Neuronal stem cell (in vitro differentiated cells): ENCODE results near the gene ZFR2.

ENCODE experiments used
- DNase-seq: peaks from one replicate; pipeline ENCODE4 v3.0.0-alpha.2; 2013; ENCODE audit warnings: low spot score
- H2AFZ ChIP-seq: one replicate; pipeline ENCODE4 v1.6.1; 2013; ENCODE audit warnings: mild to moderate bottlenecking, low read length, inconsistent platforms
- H2AK5ac ChIP-seq: 2 replicates; pipeline ENCODE4 v1.6.1; 2013; ENCODE audit warnings: low read depth, mild to moderate bottlenecking, inconsistent platforms, low read length, moderate library complexity, mixed read lengths
- H2BK120ac ChIP-seq: 2 replicates; pipeline ENCODE4 v1.6.1; 2013; ENCODE audit warnings: low read depth, mild to moderate bottlenecking, inconsistent platforms, low read length, moderate library complexity, mixed read lengths
- H2BK12ac ChIP-seq: one replicate; pipeline ENCODE4 v1.6.1; 2013; ENCODE audit warnings: low read length, inconsistent platforms
- H2BK15ac ChIP-seq: 2 replicates; pipeline ENCODE4 v1.6.1; 2013; ENCODE audit warnings: mild to moderate bottlenecking, low read length, inconsistent platforms, mixed read lengths
- H2BK5ac ChIP-seq: one replicate; pipeline ENCODE4 v1.6.1; 2013; ENCODE audit warnings: inconsistent platforms, mild to moderate bottlenecking, low read length, moderate library complexity
- H3K14ac ChIP-seq: one replicate; pipeline ENCODE4 v1.6.1; 2013; ENCODE audit warnings: low read length, inconsistent platforms
- H3K18ac ChIP-seq: 2 replicates; pipeline ENCODE4 v1.6.1; 2013; ENCODE audit warnings: low read length, inconsistent platforms
- H3K23ac ChIP-seq: 2 replicates; pipeline ENCODE4 v1.6.1; 2013; ENCODE audit warnings: low read depth, mild to moderate bottlenecking, mixed read lengths, low read length, inconsistent platforms; ENCODE audit not compliant: poor library complexity
- H3K27ac ChIP-seq: replicated peaks from 3 replicates; pipeline ENCODE4 v1.5.1; 2013; ENCODE audit warnings: low read length, inconsistent platforms
- H3K27me3 ChIP-seq, 3 experiments: 2 replicates each; pipeline ENCODE4 v1.6.1; 2013; ENCODE audit warnings: low read length in 3 of 3, mild to moderate bottlenecking in 2 of 3, inconsistent platforms in 1 of 3, low read depth in 1 of 3, mixed read lengths in 1 of 3, moderate library complexity in 1 of 3; ENCODE audit not compliant: control insufficient read depth in 3 of 3, insufficient read depth in 3 of 3
- H3K36me3 ChIP-seq, 2 donors: replicated peaks in 1 of 2; 2 replicates each; pipeline ENCODE4 v1.6.1; 2013; ENCODE audit warnings: low read length in 2 of 2; ENCODE audit not compliant: control insufficient read depth in 2 of 2, insufficient read depth in 2 of 2
- H3K4ac ChIP-seq: 2 replicates; pipeline ENCODE4 v1.6.1; 2013; ENCODE audit warnings: inconsistent platforms, mild to moderate bottlenecking, low read length, moderate library complexity
- H3K4me1 ChIP-seq, 2 donors: 1 replicate in 1 of 2; 2 replicates in 1 of 2; pipeline ENCODE4 v1.6.1; 2013; ENCODE audit warnings: low read length in 2 of 2, low read depth in 1 of 2; ENCODE audit not compliant: control insufficient read depth in 2 of 2, insufficient read depth in 1 of 2
- H3K4me2 ChIP-seq: one replicate; pipeline ENCODE4 v1.6.1; 2013; ENCODE audit warnings: mild to moderate bottlenecking, low read length, inconsistent platforms; ENCODE audit not compliant: insufficient read depth, poor library complexity, severe bottlenecking
- H3K4me3 ChIP-seq, 2 donors: 2 replicates each; pipeline ENCODE4 v1.5.1; 2013; ENCODE audit warnings: low read length in 2 of 2, mild to moderate bottlenecking in 2 of 2, inconsistent platforms in 1 of 2, moderate library complexity in 1 of 2
- H3K79me1 ChIP-seq: one replicate; pipeline ENCODE4 v1.6.1; 2013; ENCODE audit warnings: low read depth, mild to moderate bottlenecking, inconsistent platforms, low read length, moderate library complexity
- H3K9ac ChIP-seq: one replicate; pipeline ENCODE4 v1.6.1; 2013; ENCODE audit warnings: mild to moderate bottlenecking, low read depth, low read length, inconsistent platforms; ENCODE audit not compliant: poor library complexity
- H3K9me3 ChIP-seq, 2 donors: replicated peaks in 1 of 2; 2 replicates each; pipeline versions ENCODE3 to v1.6.1; 2013; ENCODE audit warnings: low read length in 2 of 2, mild to moderate bottlenecking in 2 of 2, inconsistent platforms in 1 of 2, low read depth in 1 of 2, mixed read lengths in 1 of 2, moderate library complexity in 1 of 2; ENCODE audit not compliant: control insufficient read depth in 2 of 2, insufficient read depth in 1 of 2
- H4K8ac ChIP-seq: one replicate; pipeline ENCODE4 v1.6.1; 2013; ENCODE audit warnings: low read depth, mild to moderate bottlenecking, inconsistent platforms, low read length, moderate library complexity
- H4K91ac ChIP-seq: one replicate; pipeline ENCODE4 v1.6.1; 2013; ENCODE audit warnings: low read length, low read depth, mild to moderate bottlenecking, inconsistent platforms; ENCODE audit not compliant: poor library complexity
- WGBS, 2 donors: extraction: QIAGEN DNeasy Blood & Tissue Kit; methylation state at CpG; one replicate each; pipeline ENCODE4 v1.1.7; 2013; ENCODE audit warnings: missing lambda C conversion rate in 2 of 2, mixed read lengths in 1 of 2; ENCODE audit not compliant: insufficient read length in 2 of 2, insufficient replicate concordance in 1 of 2; ENCODE audit errors: extremely low coverage in 2 of 2; 5-methylcytosine and 5-hydroxymethylcytosine counted together

ZFR2 gene

GRCh38 chr19:3803986-3804385 is 64.9 kb downstream of the ZFR2 start:
- no peak overlapping the region for H2AFZ ChIP-seq
- no peak overlapping the region for H4K91ac ChIP-seq
- DNase-seq, result no peak
- H2BK120ac ChIP-seq, result no peak overlapping the region
- no peak overlapping the region for H2BK5ac ChIP-seq
- peaks cover 0 to 3% of the 10 kb centered on the region in 2 donors for H3K36me3 ChIP-seq
- H3K27ac ChIP-seq, result no peak overlapping the region
- H3K4me2 ChIP-seq, result no peak overlapping the region
- H4K8ac ChIP-seq, result no peak overlapping the region
- H3K27me3 ChIP-seq, result peaks cover 0 to 48% (median 23%) of the 10 kb centered on the region in 3 experiments
- H3K14ac ChIP-seq, result no peak overlapping the region
- no peak overlapping the region for H3K18ac ChIP-seq
- H3K9ac ChIP-seq, result no peak overlapping the region
- no peak overlapping the region for H3K4me3 ChIP-seq
- no CpG with 5 or more reads among the region's 10 CpGs for whole genome bisulfite sequencing, 2 donors
- H3K79me1 ChIP-seq, result no peaks in the 10 kb centered on the region
- peaks cover 8 to 9% of the 10 kb centered on the region in 2 donors for H3K4me1 ChIP-seq
- H2BK12ac ChIP-seq, result no peak overlapping the region
- no peak overlapping the region for H3K4ac ChIP-seq
- H3K9me3 ChIP-seq, result peaks cover 0 to 5% of the 10 kb centered on the region in 2 donors
- peak overlapping the region; percentile 46 for H2BK15ac ChIP-seq
- H3K23ac ChIP-seq, result no peak overlapping the region
- H2AK5ac ChIP-seq, result no peak overlapping the region

DNA sequence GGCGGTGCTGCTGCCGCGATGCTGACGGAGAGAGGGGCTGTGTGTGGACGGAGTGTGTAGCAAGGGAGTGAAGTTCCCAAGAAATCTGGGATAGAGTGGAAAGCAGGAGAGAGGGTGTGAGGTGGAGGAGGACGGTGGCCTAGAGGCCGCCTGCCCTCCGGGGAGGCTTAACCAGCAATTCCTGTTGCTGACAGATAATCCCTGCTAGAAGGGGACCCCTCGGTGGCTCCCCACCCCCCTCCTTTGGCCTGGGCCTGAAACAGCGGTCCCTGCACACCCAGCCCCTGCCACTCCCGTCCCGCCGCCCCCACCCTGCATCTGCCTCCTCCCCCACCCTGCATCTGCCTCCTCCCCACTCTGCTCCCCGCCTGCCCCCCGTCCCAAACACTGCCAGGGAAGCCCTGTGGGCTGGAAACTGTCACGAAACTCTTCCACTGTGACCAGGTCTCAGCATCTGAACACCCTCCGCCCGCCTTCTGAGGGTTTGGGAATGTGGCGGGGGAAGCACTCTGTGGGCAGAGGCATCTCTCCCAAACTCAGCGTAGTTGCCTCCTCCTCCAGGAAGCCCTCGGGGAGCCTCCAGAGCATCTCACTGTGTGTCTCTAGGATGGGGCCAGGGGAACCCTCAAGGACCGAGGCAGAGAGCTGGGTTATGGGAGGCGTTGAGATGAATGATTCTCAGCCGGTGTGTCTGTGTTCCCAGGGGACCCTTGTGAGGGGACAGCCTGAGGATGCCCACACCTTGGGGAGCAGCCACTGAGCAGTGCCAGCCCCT is 65.5 kb downstream of the ZFR2 start:
- H2BK5ac ChIP-seq, result peak overlapping the region; percentile 71
- peak overlapping the region; percentile 52 for H2AK5ac ChIP-seq

GRCh38 chr19:3801412-3802096 is 67.3 kb downstream of the ZFR2 start:
- Histone ChIP-seq H4K8ac (no peak overlapping the region), H3K4me2 (peak overlapping the region; percentile 81), H3K36me3 (no peaks in the 10 kb centered on the region), H3K4ac (no peak overlapping the region), H4K91ac (no peak overlapping the region), H3K14ac (no peak overlapping the region), H3K4me3 (peak overlapping the region; percentile 14 to 55), H3K27ac (no peak overlapping the region), H2AFZ (peak overlapping the region; percentile 77), H3K9ac (no peak overlapping the region), H2BK12ac (no peak overlapping the region), H2BK5ac (no peak overlapping the region), H2AK5ac (no peak overlapping the region), H3K9me3 (peaks cover 0 to 4% of the 10 kb centered on the region in 2 donors), H3K4me1 (peaks cover 7 to 9% of the 10 kb centered on the region in 2 donors), H3K27me3 (peaks cover 0 to 49% (median 21%) of the 10 kb centered on the region in 3 experiments), H3K79me1 (no peaks in the 10 kb centered on the region), H2BK120ac (no peak overlapping the region), H3K23ac (peak overlapping the region; percentile 75), H2BK15ac (no peak overlapping the region), H3K18ac (peak overlapping the region; percentile 77)
- peak; percentile 40 for DNase-seq
- WGBS, 2 donors, result no CpG with 5 or more reads among the region's 46 CpGs

More for the DNA sequence above, 65.5 kb downstream of the ZFR2 start:
- H3K23ac ChIP-seq, result no peak overlapping the region
- peaks cover 0 to 3% of the 10 kb centered on the region in 2 donors for H3K36me3 ChIP-seq
- H4K8ac ChIP-seq, result no peak overlapping the region
- H3K27me3 ChIP-seq, result peaks cover 0 to 49% (median 23%) of the 10 kb centered on the region in 3 experiments
- H2BK15ac ChIP-seq, result no peak overlapping the region
- H2BK120ac ChIP-seq, result no peak overlapping the region
- H3K14ac ChIP-seq, result peak overlapping the region; percentile 31
- no peak overlapping the region for H3K4me2 ChIP-seq
- H3K9me3 ChIP-seq, result peaks cover 0 to 5% of the 10 kb centered on the region in 2 donors
- H3K27ac ChIP-seq, result no peak overlapping the region
- no CpG with 5 or more reads among the region's 24 CpGs for WGBS, 2 donors
- no peak for DNase-seq
- H3K4me1 ChIP-seq, result peaks cover 8 to 9% of the 10 kb centered on the region in 2 donors
- H3K79me1 ChIP-seq, result no peaks in the 10 kb centered on the region
- no peak overlapping the region for H3K9ac ChIP-seq
- H2BK12ac ChIP-seq, result no peak overlapping the region
- peak overlapping the region; percentile 22 for H3K18ac ChIP-seq
- no peak overlapping the region for H2AFZ ChIP-seq
- no peak overlapping the region for H3K4me3 ChIP-seq
- no peak overlapping the region for H3K4ac ChIP-seq
- no peak overlapping the region for H4K91ac ChIP-seq

GRCh38 chr19:3800996-3801395 is 67.8 kb downstream of the ZFR2 start:
- H3K27ac ChIP-seq, result no peak overlapping the region
- H3K79me1 ChIP-seq, result no peaks in the 10 kb centered on the region
- peaks cover 7 to 9% of the 10 kb centered on the region in 2 donors for H3K4me1 ChIP-seq
- no peak overlapping the region for H3K4ac ChIP-seq
- peak overlapping the region; percentile 77 for H2AFZ ChIP-seq
- no peak overlapping the region for H4K91ac ChIP-seq
- H3K27me3 ChIP-seq, result peaks cover 0 to 49% (median 21%) of the 10 kb centered on the region in 3 experiments
- no peak overlapping the region for H2BK15ac ChIP-seq
- peak overlapping the region; percentile 27 for H3K18ac ChIP-seq
- H3K4me3 ChIP-seq, result no peak overlapping the region
- no peak overlapping the region for H2BK12ac ChIP-seq
- H3K23ac ChIP-seq, result peak overlapping the region; percentile 75
- H2AK5ac ChIP-seq, result no peak overlapping the region
- no peaks in the 10 kb centered on the region for H3K36me3 ChIP-seq
- no peak for DNase-seq
- H3K9me3 ChIP-seq, result peaks cover 0 to 4% of the 10 kb centered on the region in 2 donors
- H2BK5ac ChIP-seq, result no peak overlapping the region
- WGBS, 2 donors, result no CpG with 5 or more reads among the region's 21 CpGs
- H3K4me2 ChIP-seq, result peak overlapping the region; percentile 81
- no peak overlapping the region for H3K9ac ChIP-seq
- no peak overlapping the region for H4K8ac ChIP-seq
- no peak overlapping the region for H2BK120ac ChIP-seq
- H3K14ac ChIP-seq, result no peak overlapping the region
